T-cell (primary cell): ENCODE results near the gene RPS14. TPM values are rescaled to one million over a fixed set of nuclear protein-coding genes. Genes with fewer than 3 reads are reported as not detected.
A peak's percentile ranks its signal among the peaks of the same experiment; 100 is the strongest.

ENCODE experiments used
- ATAC-seq, 4 experiments: fragments of 200-7000 bp in 3 of 4; fragments of 150-1000 bp in 1 of 4; cut with Tn5 transposase; replicated peaks in 1 of 4; 1 replicate in 3 of 4; 2 replicates in 1 of 4; pipeline ENCODE4 v1.10.0; 2021; ENCODE audit warnings: moderate library complexity in 3 of 4, mild to moderate bottlenecking in 2 of 4, moderate number of reproducible peaks in 1 of 4
- CTCF ChIA-PET, 2 donors: fragments of 300-600 bp; sonication (Branson Sonifier 250); formaldehyde crosslinking; loops; one replicate each; lab custom pipeline; 2022; ENCODE audit warnings: antibody characterized with exemption in 2 of 2; lab: Charles Lee
- POLR2A ChIA-PET, 2 donors: fragments of 300-600 bp; sonication (Branson Sonifier 250); formaldehyde crosslinking; loops; one replicate each; lab custom pipeline; 2022; ENCODE audit warnings: antibody characterized with exemption in 2 of 2; lab: Charles Lee
- DNase-seq, 35 experiments: peaks; one replicate each; pipeline versions ENCODE4 v3.0.0 to v3.0.0-alpha.2; 2013 to 2023
- H3K27ac ChIP-seq: one replicate; pipeline ENCODE4 v1.5.1; 2013; ENCODE audit warnings: low read length
- H3K27me3 ChIP-seq, 2 experiments: replicated peaks in 1 of 2; 1 replicate in 1 of 2; 2 replicates in 1 of 2; pipeline versions ENCODE4 v1.6.1 to v1.7.0; 2013; ENCODE audit warnings: low read length in 1 of 2, mixed read lengths in 1 of 2; ENCODE audit not compliant: control insufficient read depth in 2 of 2, insufficient read depth in 2 of 2; ENCODE audit errors: extremely low read depth in 1 of 2
- H3K36me3 ChIP-seq, 2 donors: 1 replicate in 1 of 2; 2 replicates in 1 of 2; pipeline versions ENCODE4 v1.6.1 to v1.7.0; 2013; ENCODE audit warnings: low read length in 1 of 2; ENCODE audit not compliant: control insufficient read depth in 2 of 2, insufficient read depth in 1 of 2; ENCODE audit errors: extremely low read depth in 1 of 2
- H3K4me1 ChIP-seq, 2 experiments: 1 replicate in 1 of 2; 2 replicates in 1 of 2; pipeline versions ENCODE4 v1.6.1 to v1.7.0; 2013; ENCODE audit warnings: low read length in 2 of 2, mixed read lengths in 1 of 2; ENCODE audit not compliant: insufficient read depth in 2 of 2, control insufficient read depth in 1 of 2; ENCODE audit errors: extremely low read depth in 1 of 2
- H3K4me3 ChIP-seq, 2 donors: 1 replicate in 1 of 2; 2 replicates in 1 of 2; pipeline versions ENCODE4 v1.5.1 to v1.7.0; 2013; ENCODE audit warnings: mild to moderate bottlenecking in 2 of 2, low read length in 1 of 2, moderate library complexity in 1 of 2; ENCODE audit not compliant: control insufficient read depth in 1 of 2; ENCODE audit errors: extremely low read depth in 1 of 2
- H3K9me3 ChIP-seq: 2 replicates; pipeline ENCODE4 v1.7.0; 2013
- H3K27ac Mint-ChIP-seq, 2 donors: one replicate each; pipeline ENCODE4 v1.8.0; 2020 to 2021; ENCODE audit warnings: mild to moderate bottlenecking in 2 of 2, mixed read lengths in 2 of 2
- H3K27me3 Mint-ChIP-seq, 2 donors: one replicate each; pipeline ENCODE4 v1.8.0; 2021 to 2022; ENCODE audit warnings: mixed read lengths in 2 of 2
- H3K36me3 Mint-ChIP-seq: one replicate; pipeline ENCODE4 v1.8.0; 2021; ENCODE audit warnings: mixed read lengths
- H3K4me1 Mint-ChIP-seq, 3 donors: one replicate each; pipeline ENCODE4 v1.8.0; 2020 to 2022; ENCODE audit warnings: mixed read lengths in 3 of 3, mild to moderate bottlenecking in 1 of 3
- H3K4me3 Mint-ChIP-seq, 3 donors: one replicate each; pipeline ENCODE4 v1.8.0; 2020 to 2022; ENCODE audit warnings: mild to moderate bottlenecking in 3 of 3, mixed read lengths in 3 of 3, moderate library complexity in 3 of 3
- H3K9me3 Mint-ChIP-seq, 3 donors: one replicate each; pipeline ENCODE4 v1.8.0; 2020 to 2022; ENCODE audit warnings: mixed read lengths in 3 of 3
- WGBS: methylation state at CpG from one replicate; pipeline ENCODE4 v1.1.5; 2013; ENCODE audit warnings: missing lambda C conversion rate; ENCODE audit not compliant: insufficient coverage; 5-methylcytosine and 5-hydroxymethylcytosine counted together
- total RNA-seq, 35 experiments: library from RNA in 6 of 35; stranded (reverse) in 6 of 35; fragments of 120-200 nt in 1 of 35; gene quantifications; one replicate each; pipeline versions ENCODE4 v1.2.1 to v1.2.4 and lab custom pipeline; 2013 to 2026

RPS14 gene
- total RNA-seq, 5 donors from 2014 or later (not counting 1 experiment from before 2014, with no cell fraction given) = 4,124 to 5,450 (median 5,009) TPM

DNA sequence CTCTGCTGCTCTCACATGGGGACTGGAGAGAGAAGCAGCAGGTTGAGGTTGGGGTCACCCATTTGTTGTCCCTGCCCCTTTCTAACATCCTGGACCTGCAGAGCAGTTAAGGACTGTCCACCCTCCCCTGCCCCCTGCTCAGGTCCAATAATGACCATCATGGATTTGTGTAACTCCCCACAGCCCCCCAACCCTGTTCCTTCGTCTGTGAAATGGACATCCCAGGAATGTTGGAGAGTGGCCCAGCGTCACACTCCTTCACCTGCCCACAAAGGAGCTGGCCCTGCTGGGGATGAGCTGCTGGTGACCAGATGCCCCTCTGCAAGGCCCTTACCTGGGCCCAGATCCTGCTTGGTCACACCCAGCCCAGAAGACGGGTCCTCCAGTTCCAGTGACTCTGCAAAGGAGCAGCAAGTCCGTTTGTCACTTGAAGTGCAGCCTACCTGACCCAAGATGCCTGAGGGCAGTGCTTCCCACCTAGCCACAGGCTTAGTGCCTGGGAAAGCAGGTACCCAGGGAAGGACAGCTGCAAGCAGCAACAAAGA, 47.2 kb downstream of the RPS14 start:
- no peaks in the 10 kb centered on the region for H3K27me3 Mint-ChIP-seq
- H3K4me1 Mint-ChIP-seq = peaks cover 0 to 15% (median 6%) of the 10 kb centered on the region in 3 donors
- peaks cover 0 to 11% of the 10 kb centered on the region in 2 experiments for H3K4me1 ChIP-seq
- no peak overlapping the region for H3K4me3 Mint-ChIP-seq
- ChIA-PET CTCF (no interaction called here), POLR2A (interaction anchor here in 1 of 2 donors (0.6 kb wide), 1 partner anchor 8 kb away, joined by 9 read pairs; no protein-coding TSS in a partner anchor)
- WGBS = 90% methylated on average over 4 of the region's 4 CpGs
- H3K27me3 ChIP-seq = no peaks in the 10 kb centered on the region
- H3K27ac Mint-ChIP-seq = peak overlapping the region in 1 of 2 donors; percentile 23
- DNase-seq (no peak), ATAC-seq (no peak)
- H3K36me3 Mint-ChIP-seq = peaks cover 45% of the 10 kb centered on the region
- no peak overlapping the region for H3K27ac ChIP-seq
- no peaks in the 10 kb centered on the region for H3K9me3 ChIP-seq
- peaks cover 37 to 89% of the 10 kb centered on the region in 2 donors for H3K36me3 ChIP-seq
- H3K4me3 ChIP-seq = no peak overlapping the region
- no peaks in the 10 kb centered on the region for H3K9me3 Mint-ChIP-seq

DNA sequence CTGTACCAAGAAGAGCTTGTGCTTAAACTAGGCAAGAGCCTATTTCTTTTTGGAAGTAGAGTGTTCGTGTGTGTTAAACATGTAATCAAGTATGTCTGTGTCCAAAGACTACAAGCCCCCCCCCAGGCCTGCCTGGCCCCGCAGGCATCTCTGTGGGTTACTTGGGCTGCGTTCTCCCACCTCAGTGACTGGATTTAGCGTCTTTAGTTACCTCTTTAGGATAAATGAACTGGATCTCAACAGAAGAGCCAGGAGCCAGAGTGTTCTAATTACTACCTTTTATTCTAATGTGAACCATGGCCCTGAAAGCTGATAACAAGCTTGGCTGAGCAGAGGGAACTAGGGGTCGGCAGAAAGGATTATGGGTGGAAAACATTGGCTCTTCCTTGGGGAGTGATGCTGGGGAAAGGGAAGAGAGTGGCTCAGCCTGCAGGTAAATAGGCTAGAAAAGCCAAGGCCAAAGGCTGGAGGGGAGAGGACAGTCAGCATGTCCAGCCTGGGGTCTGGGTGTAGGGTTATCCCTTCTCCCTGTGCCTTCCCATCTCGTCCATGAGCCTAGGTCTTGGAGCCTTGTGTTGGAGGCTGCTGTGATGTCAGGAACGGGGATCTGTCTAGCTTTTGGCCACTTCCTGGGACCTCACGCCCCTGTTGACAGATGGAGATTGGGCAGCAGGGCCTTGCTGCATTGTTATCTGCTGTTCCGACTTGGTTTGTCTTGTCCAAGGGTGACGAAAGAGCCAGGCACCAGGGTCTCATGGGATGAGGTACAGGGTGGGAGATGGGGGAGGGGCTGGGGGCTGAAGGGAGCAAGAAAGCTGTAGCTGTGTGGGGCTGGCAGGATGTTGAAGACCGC, 47.9 kb downstream of the RPS14 start:
- no peaks in the 10 kb centered on the region for H3K27me3 Mint-ChIP-seq
- H3K36me3 Mint-ChIP-seq = peaks cover 41% of the 10 kb centered on the region
- no peak overlapping the region for H3K4me3 ChIP-seq
- peak overlapping the region; percentile 41 to 53 for H3K27ac Mint-ChIP-seq
- WGBS = 87% methylated on average over 6 of the region's 11 CpGs
- POLR2A ChIA-PET = interaction anchor here (0.6 kb wide), 2 partner anchors 9 to 1175 kb away, joined by 9 to 18 read pairs; no protein-coding TSS in a partner anchor
- DNase-seq (no peak), ATAC-seq (no peak)
- H3K4me1 Mint-ChIP-seq = peaks cover 0 to 15% (median 2%) of the 10 kb centered on the region in 3 donors
- H3K27me3 ChIP-seq = no peaks in the 10 kb centered on the region
- no peaks in the 10 kb centered on the region for H3K9me3 Mint-ChIP-seq
- peaks cover 0 to 4% of the 10 kb centered on the region in 2 experiments for H3K4me1 ChIP-seq
- H3K36me3 ChIP-seq = peaks cover 40 to 83% of the 10 kb centered on the region in 2 donors
- no peaks in the 10 kb centered on the region for H3K9me3 ChIP-seq
- H3K27ac ChIP-seq = no peak overlapping the region
- H3K4me3 Mint-ChIP-seq = peak overlapping the region in 1 of 3 donors; percentile 20
- CTCF ChIA-PET = no interaction called here

DNA sequence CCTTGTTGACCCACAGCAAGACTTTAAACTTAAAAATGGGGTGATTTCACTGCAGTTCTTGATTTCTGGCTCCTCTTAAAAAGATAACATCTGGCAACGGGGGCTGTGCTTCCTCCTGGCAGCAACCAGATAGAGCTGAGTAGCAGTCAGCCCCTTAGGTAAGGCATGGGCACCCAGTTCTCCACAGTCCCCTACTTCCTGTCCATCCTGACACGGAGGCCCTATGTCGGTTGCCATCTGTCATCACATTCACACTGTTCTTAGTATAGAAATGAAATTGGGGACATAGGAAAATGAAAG, 48.5 kb downstream of the RPS14 start:
- H3K36me3 ChIP-seq = peaks cover 39 to 83% of the 10 kb centered on the region in 2 donors
- DNase-seq (no peak), ATAC-seq (no peak)
- Mint-ChIP-seq H3K27me3 (no peaks in the 10 kb centered on the region), H3K27ac (peak overlapping the region; percentile 41 to 46), H3K36me3 (peaks cover 44% of the 10 kb centered on the region), H3K9me3 (no peaks in the 10 kb centered on the region), H3K4me3 (peak overlapping the region in 1 of 3 donors; percentile 20), H3K4me1 (peaks cover 0 to 12% (median under 1%) of the 10 kb centered on the region in 3 donors)
- H3K9me3 ChIP-seq = no peaks in the 10 kb centered on the region
- H3K27me3 ChIP-seq = no peaks in the 10 kb centered on the region
- POLR2A ChIA-PET = interaction anchor here (0.6 to 1.0 kb wide), 2 partner anchors 10 to 1174 kb away, joined by 6 to 18 read pairs; no protein-coding TSS in a partner anchor
- H3K4me3 ChIP-seq = no peak overlapping the region
- H3K27ac ChIP-seq = peak overlapping the region; percentile 29
- WGBS = 0% methylated on average over 1 of the region's 3 CpGs
- CTCF ChIA-PET = no interaction called here
- H3K4me1 ChIP-seq = peaks cover 0 to 2% of the 10 kb centered on the region in 2 experiments

DNA sequence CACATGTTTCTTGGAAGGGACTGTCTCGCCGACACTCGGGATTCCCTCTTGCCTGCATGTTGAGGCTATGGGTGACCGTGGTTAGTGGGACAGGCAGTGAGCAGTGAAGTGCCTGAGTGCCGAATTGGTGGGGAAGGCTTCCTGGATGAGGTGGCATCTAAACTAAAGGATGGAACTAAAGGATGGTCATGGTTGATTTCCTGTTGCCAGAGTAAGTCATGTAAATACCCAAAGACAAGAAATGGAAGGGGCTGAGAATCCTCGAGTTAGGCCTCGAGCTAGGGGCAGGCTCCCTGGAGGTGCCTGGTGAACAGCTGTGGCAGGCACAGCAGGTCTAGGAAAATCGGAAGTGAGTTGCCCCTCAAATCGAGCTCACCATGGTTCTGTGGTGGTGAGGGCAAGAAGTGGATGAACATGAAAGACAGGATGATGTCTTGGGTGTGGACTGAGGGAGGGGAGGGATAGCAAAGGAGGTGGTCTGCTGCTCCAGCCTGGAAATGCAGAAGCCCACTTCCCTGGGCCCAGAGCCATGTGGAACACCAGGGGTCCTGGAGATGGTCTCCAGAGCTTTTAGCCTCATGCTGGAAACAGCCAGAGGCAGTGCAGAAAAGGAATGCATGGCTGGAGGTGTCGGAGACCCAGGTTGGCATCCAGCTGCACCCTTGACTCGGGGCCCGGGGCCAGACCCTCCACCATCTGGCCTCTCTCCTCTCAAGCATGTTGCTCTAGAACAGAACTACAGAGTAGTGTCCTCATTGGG, 49.0 kb downstream of the RPS14 start:
- ATAC-seq (no peak), DNase-seq (no peak)
- H3K4me3 ChIP-seq = no peak overlapping the region
- peak overlapping the region in 1 of 3 donors; percentile 27 for H3K4me3 Mint-ChIP-seq
- ChIA-PET POLR2A (interaction anchor here (0.7 to 1.0 kb wide), 2 partner anchors 10 kb away, joined by 3 to 6 read pairs; no protein-coding TSS in a partner anchor), CTCF (interaction anchor here in 1 of 2 donors (0.6 kb wide), 1 partner anchor 650 kb away, joined by 6 read pairs; no protein-coding TSS in a partner anchor)
- H3K4me1 Mint-ChIP-seq = peaks cover 0 to 10% (median 0%) of the 10 kb centered on the region in 3 donors
- WGBS = 81% methylated on average over 12 of the region's 12 CpGs
- peak overlapping the region; percentile 29 for H3K27ac ChIP-seq
- no peaks in the 10 kb centered on the region for H3K9me3 Mint-ChIP-seq
- H3K36me3 ChIP-seq = peaks cover 34 to 83% of the 10 kb centered on the region in 2 donors
- H3K27ac Mint-ChIP-seq = peak overlapping the region; percentile 41 to 46
- no peaks in the 10 kb centered on the region for H3K9me3 ChIP-seq
- H3K36me3 Mint-ChIP-seq = peaks cover 45% of the 10 kb centered on the region
- H3K27me3 ChIP-seq = no peaks in the 10 kb centered on the region
- H3K4me1 ChIP-seq = no peaks in the 10 kb centered on the region
- H3K27me3 Mint-ChIP-seq = no peaks in the 10 kb centered on the region

DNA sequence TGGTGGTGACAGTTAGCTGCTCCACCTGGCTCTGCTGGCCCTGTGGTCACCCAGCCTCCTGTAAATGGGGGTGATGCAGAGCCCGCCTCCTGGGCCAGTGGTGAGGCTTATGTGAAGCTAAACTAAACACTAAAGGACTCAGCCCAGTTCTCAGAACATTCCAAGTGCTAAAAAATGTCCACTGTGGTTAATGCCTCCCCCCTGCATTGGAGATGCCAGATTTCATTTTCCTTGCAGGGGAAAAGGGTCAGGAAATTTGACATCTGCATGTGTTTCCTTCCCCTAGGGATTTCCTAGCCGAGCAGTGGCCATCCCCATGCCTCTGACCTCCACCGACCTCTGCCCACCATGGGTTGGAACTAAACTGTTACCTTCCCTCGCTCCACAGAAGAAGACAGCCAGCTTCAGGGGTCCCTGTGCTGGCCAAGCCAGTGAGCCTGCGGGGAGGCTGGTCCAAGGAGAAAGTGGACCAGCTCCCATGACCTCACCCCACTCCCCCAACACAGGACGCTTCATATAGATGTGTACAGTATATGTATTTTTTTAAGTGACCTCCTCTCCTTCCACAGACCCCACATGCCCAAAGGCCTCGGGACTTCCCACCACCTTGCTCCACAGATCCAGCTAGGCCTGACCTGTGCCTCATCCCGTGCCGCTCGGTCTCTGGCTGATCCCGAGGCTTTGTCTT, 49.9 kb downstream of the RPS14 start:
- no peak overlapping the region for H3K4me3 ChIP-seq
- no peak overlapping the region for H3K27ac ChIP-seq
- peaks cover 34 to 81% of the 10 kb centered on the region in 2 donors for H3K36me3 ChIP-seq
- peak in 1 of 4 experiments; percentile 6 for ATAC-seq
- no peak for DNase-seq
- H3K4me3 Mint-ChIP-seq = peak overlapping the region in 1 of 3 donors; percentile 27
- H3K9me3 ChIP-seq = no peaks in the 10 kb centered on the region
- no peaks in the 10 kb centered on the region for H3K27me3 Mint-ChIP-seq
- H3K4me1 Mint-ChIP-seq = peaks cover 0 to 10% (median 0%) of the 10 kb centered on the region in 3 donors
- H3K36me3 Mint-ChIP-seq = peaks cover 48% of the 10 kb centered on the region
- no peaks in the 10 kb centered on the region for H3K4me1 ChIP-seq
- 90% methylated on average over 2 of the region's 11 CpGs for WGBS
- CTCF ChIA-PET = interaction anchor here (0.6 to 1.2 kb wide), 3 partner anchors 11 to 651 kb away, joined by 4 to 6 read pairs (median 5); no protein-coding TSS in a partner anchor
- peak overlapping the region; percentile 74 to 75 for H3K27ac Mint-ChIP-seq
- H3K27me3 ChIP-seq = no peaks in the 10 kb centered on the region
- H3K9me3 Mint-ChIP-seq = no peaks in the 10 kb centered on the region
- POLR2A ChIA-PET = interaction anchor here (0.7 to 2.1 kb wide), 4 partner anchors 10 to 13 kb away, joined by 3 to 8 read pairs (median 5); partner anchors contain the start of gene CD74 (in 1 of the 2)
